Caco-2 (cell line): Measurements from ENCODE around the gene POLR3B. TPM values are rescaled to one million over a fixed set of nuclear protein-coding genes. Genes with fewer than 3 reads are reported as not detected.
A peak's percentile ranks its signal among the peaks of the same experiment; 100 is the strongest.
"Not testable (repeated sequence)": the region's sequence is repeated elsewhere in the genome, so short reads cannot be mapped to it uniquely, and the experiment has no call there.

Experiments
- BruUV-seq: library from RNA; stranded (reverse); fragments of 400-500 nt; replicated peaks from 2 replicates; lab custom pipeline; 2021; lab: Mats Ljungman, UMichigan
- CTCF ChIA-PET: fragments of 300-600 bp; sonication (Branson Sonifier 250); formaldehyde crosslinking; loops from one replicate; lab custom pipeline; 2022; ENCODE audit warnings: antibody characterized with exemption; lab: Charles Lee
- POLR2A ChIA-PET: fragments of 300-600 bp; sonication (Branson Sonifier 250); formaldehyde crosslinking; loops from one replicate; lab custom pipeline; 2022; ENCODE audit warnings: antibody characterized with exemption; lab: Charles Lee
- DNase-seq, 2 experiments: peaks; one replicate each; pipeline versions ENCODE4 v3.0.0 to v3.0.0-alpha.2; 2020 to 2022
- H3K27me3 ChIP-seq: replicated peaks from 2 replicates; pipeline ENCODE4 v1.6.0; 2011; ENCODE audit warnings: low read length; ENCODE audit not compliant: control insufficient read depth, insufficient read depth
- H3K36me3 ChIP-seq: 2 replicates; pipeline ENCODE4 v1.5.1; 2011; ENCODE audit warnings: low read length; ENCODE audit not compliant: control insufficient read depth, insufficient read depth
- H3K4me1 ChIP-seq: fragments of 250-450 bp; sonication (Bioruptor Pico); 2 replicates; pipeline ENCODE4 v1.5.1; 2020; ENCODE audit warnings: mild to moderate bottlenecking
- H3K4me3 ChIP-seq: 2 replicates; pipeline ENCODE4 v1.5.1; 2011; ENCODE audit warnings: low read depth, mild to moderate bottlenecking, control low read depth, low read length
- H3K9me3 ChIP-seq: fragments of 250-450 bp; sonication (Bioruptor Pico); 2 replicates; pipeline ENCODE4 v1.5.1; 2020; ENCODE audit warnings: mild to moderate bottlenecking, moderate library complexity
- H3K27ac Mint-ChIP-seq: one replicate; pipeline ENCODE4 v1.8.0; 2022; ENCODE audit warnings: mixed read lengths; ENCODE audit not compliant: unreplicated experiment
- H3K27me3 Mint-ChIP-seq: one replicate; pipeline ENCODE4 v1.8.0; 2022; ENCODE audit warnings: mixed read lengths; ENCODE audit not compliant: insufficient read depth, unreplicated experiment
- H3K36me3 Mint-ChIP-seq: one replicate; pipeline ENCODE4 v1.8.0; 2022; ENCODE audit warnings: mild to moderate bottlenecking, mixed read lengths; ENCODE audit not compliant: insufficient read depth, unreplicated experiment
- H3K4me1 Mint-ChIP-seq: one replicate; pipeline ENCODE4 v1.8.0; 2022; ENCODE audit warnings: low read depth, mixed read lengths; ENCODE audit not compliant: unreplicated experiment
- H3K4me3 Mint-ChIP-seq: one replicate; pipeline ENCODE4 v1.8.0; 2022; ENCODE audit warnings: mild to moderate bottlenecking, moderate library complexity, mixed read lengths; ENCODE audit not compliant: unreplicated experiment
- H3K9me3 Mint-ChIP-seq: one replicate; pipeline ENCODE4 v1.8.0; 2022; ENCODE audit warnings: mixed read lengths; ENCODE audit not compliant: unreplicated experiment
- CTCF ChIP-seq, 2 experiments: fragments of 200-600 bp in 1 of 2; IDR thresholded peaks; 1 replicate in 1 of 2; 2 replicates in 1 of 2; pipeline versions ENCODE4 v1.5.1 to v1.8.0; 2011 to 2022; ENCODE audit warnings: antibody characterized with exemption in 1 of 2, control low read depth in 1 of 2, inconsistent platforms in 1 of 2, low read depth in 1 of 2, low read length in 1 of 2, mild to moderate bottlenecking in 1 of 2, moderate library complexity in 1 of 2; ENCODE audit not compliant: insufficient read depth in 1 of 2, severe bottlenecking in 1 of 2, unreplicated experiment in 1 of 2
- intact Hi-C: fragments of 100-400 bp; cut with micrococcal nuclease; formaldehyde crosslinking; loops from one replicate; pipeline ENCODE4 v1.10.0; 2022; ENCODE audit not compliant: unreplicated experiment
- total RNA-seq: library from RNA; stranded (reverse); gene quantifications from 2 replicates; pipeline ENCODE4 v1.2.3, GENCODE V29; 2022

The POLR3B gene
- total RNA-seq, 1 experiment from 2014 or later = 13.9 TPM

- Histone ChIP-seq H3K4me3 (no peak overlapping the region), H3K27me3 (no peaks in the 10 kb centered on the region), H3K4me1 (peaks cover 26% of the 10 kb centered on the region), H3K36me3 (no peaks in the 10 kb centered on the region), H3K9me3 (no peaks in the 10 kb centered on the region)
- no peaks in the 10 kb centered on the region for H3K36me3 Mint-ChIP-seq
- POLR2A ChIA-PET = no interaction called here
- intact Hi-C loops = no loop called here
- H3K4me3 Mint-ChIP-seq = no peak overlapping the region
- H3K27me3 Mint-ChIP-seq = no peaks in the 10 kb centered on the region
- H3K9me3 Mint-ChIP-seq = no peaks in the 10 kb centered on the region
- peaks cover 11% of the 10 kb centered on the region for H3K4me1 Mint-ChIP-seq
- DNase-seq = no peak
- CTCF ChIA-PET = no interaction called here
- BruUV-seq = no TSS peak
- peak overlapping the region; percentile 1 for H3K27ac Mint-ChIP-seq
- no peak for TF ChIP-seq CTCF (IDR thresholded peaks at IDR 0.05; ENCODE audit: insufficient read depth in 1 of 2, low read depth in 1 of 2, low read length in 1 of 2, severe bottlenecking in 1 of 2, unreplicated experiment in 1 of 2)
These were observed 47.7 kb upstream of the POLR3B start for GRCh38 chr12:106309671-106310505.

- CTCF ChIA-PET = no interaction called here
- Mint-ChIP-seq H3K27ac (no peak overlapping the region), H3K36me3 (no peaks in the 10 kb centered on the region), H3K4me3 (no peak overlapping the region), H3K9me3 (no peaks in the 10 kb centered on the region), H3K4me1 (peaks cover 11% of the 10 kb centered on the region), H3K27me3 (no peaks in the 10 kb centered on the region)
- no peak for TF ChIP-seq CTCF (IDR thresholded peaks at IDR 0.05; ENCODE audit: insufficient read depth in 1 of 2, low read depth in 1 of 2, low read length in 1 of 2, severe bottlenecking in 1 of 2, unreplicated experiment in 1 of 2)
- no peaks in the 10 kb centered on the region for H3K27me3 ChIP-seq
- BruUV-seq = no TSS peak
- POLR2A ChIA-PET = no interaction called here
- peaks cover 26% of the 10 kb centered on the region for H3K4me1 ChIP-seq
- H3K4me3 ChIP-seq = no peak overlapping the region
- H3K9me3 ChIP-seq = no peaks in the 10 kb centered on the region
- intact Hi-C loops = no loop called here
- DNase-seq = no peak
- no peaks in the 10 kb centered on the region for H3K36me3 ChIP-seq
These were observed 46.9 kb upstream of the POLR3B start for GRCh38 chr12:106310687-106311086.

GRCh38 chr12:106311139-106311538, 46.4 kb upstream of the POLR3B start:
- H3K36me3 ChIP-seq = no peaks in the 10 kb centered on the region
- ChIA-PET CTCF (no interaction called here), POLR2A (no interaction called here)
- H3K9me3 Mint-ChIP-seq = no peaks in the 10 kb centered on the region
- intact Hi-C loops = no loop called here
- no peak for TF ChIP-seq CTCF (IDR thresholded peaks at IDR 0.05; ENCODE audit: insufficient read depth in 1 of 2, low read depth in 1 of 2, low read length in 1 of 2, severe bottlenecking in 1 of 2, unreplicated experiment in 1 of 2)
- no peak overlapping the region for H3K4me3 Mint-ChIP-seq
- no peak for DNase-seq
- no peaks in the 10 kb centered on the region for H3K27me3 ChIP-seq
- no peak overlapping the region for H3K4me3 ChIP-seq
- peaks cover 23% of the 10 kb centered on the region for H3K4me1 ChIP-seq
- H3K27ac Mint-ChIP-seq = no peak overlapping the region
- no peaks in the 10 kb centered on the region for H3K36me3 Mint-ChIP-seq
- no TSS peak for BruUV-seq
- no peaks in the 10 kb centered on the region for H3K9me3 ChIP-seq
- H3K27me3 Mint-ChIP-seq = no peaks in the 10 kb centered on the region
- peaks cover 11% of the 10 kb centered on the region for H3K4me1 Mint-ChIP-seq

- intact Hi-C loops, H3K27me3 Mint-ChIP-seq, H3K4me3 Mint-ChIP-seq, H3K27ac Mint-ChIP-seq, H3K36me3 Mint-ChIP-seq, CTCF ChIA-PET, H3K4me1 ChIP-seq, H3K4me3 ChIP-seq, H3K27me3 ChIP-seq, H3K9me3 ChIP-seq, H3K36me3 ChIP-seq, H3K9me3 Mint-ChIP-seq, POLR2A ChIA-PET, BruUV-seq, DNase-seq: not testable (repeated sequence)
- H3K4me1 Mint-ChIP-seq = peaks cover 11% of the 10 kb centered on the region
These were observed 44.1 kb upstream of the POLR3B start for GRCh38 chr12:106313413-106313812.
